ENCODE data around the gene EEFSEC.
A peak's percentile ranks its signal among the peaks of the same experiment; 100 is the strongest.

The EEFSEC gene

GRCh38 chr3:128217702-128218547 is 64.6 kb downstream of the EEFSEC start:
- DNase-seq (ENCODE audit: low spot score): peak; percentile 53

- DNase-seq (ENCODE audit: low spot score): peak; percentile 26
These were observed 65.4 kb downstream of the EEFSEC start for GRCh38 chr3:128218548-128219257.

GRCh38 chr3:128221328-128221727 is 68.0 kb downstream of the EEFSEC start:
- no peak for DNase-seq (ENCODE audit: low spot score)

- DNase-seq (ENCODE audit: low spot score): no peak
These were observed 69.6 kb downstream of the EEFSEC start for GRCh38 chr3:128222796-128223385.

- no peak for DNase-seq (ENCODE audit: low spot score)
These were observed 73.0 kb downstream of the EEFSEC start for GRCh38 chr3:128226186-128226725.

GRCh38 chr3:128226795-128227395 is 73.6 kb downstream of the EEFSEC start:
- peak; percentile 30 for DNase-seq (ENCODE audit: low spot score)

GRCh38 chr3:128227507-128227906 is 74.2 kb downstream of the EEFSEC start:
- no peak for DNase-seq (ENCODE audit: low spot score)

- no peak for DNase-seq (ENCODE audit: low spot score)
These were observed 75.2 kb downstream of the EEFSEC start for GRCh38 chr3:128228366-128228910.

- DNase-seq (ENCODE audit: low spot score): no peak
These were observed 76.0 kb downstream of the EEFSEC start for GRCh38 chr3:128229106-128229857.

GRCh38 chr3:128231606-128232005 is 78.3 kb downstream of the EEFSEC start:
- no peak for DNase-seq (ENCODE audit: low spot score)

- DNase-seq (ENCODE audit: low spot score): no peak
These were observed 79.3 kb downstream of the EEFSEC start for GRCh38 chr3:128232376-128233178.

- DNase-seq (ENCODE audit: low spot score): no peak
These were observed 82.1 kb downstream of the EEFSEC start for GRCh38 chr3:128235207-128235926.

- DNase-seq (ENCODE audit: low spot score): no peak
These were observed 83.4 kb downstream of the EEFSEC start for GRCh38 chr3:128236657-128237056.

GRCh38 chr3:128237348-128238183 is 84.3 kb downstream of the EEFSEC start:
- DNase-seq (ENCODE audit: low spot score): no peak

- DNase-seq (ENCODE audit: low spot score): no peak
These were observed 84.9 kb downstream of the EEFSEC start for GRCh38 chr3:128238184-128238489.

GRCh38 chr3:128239304-128239703 is 86.0 kb downstream of the EEFSEC start:
- DNase-seq (ENCODE audit: low spot score): no peak

- no peak for DNase-seq (ENCODE audit: low spot score)
These were observed 87.0 kb downstream of the EEFSEC start for GRCh38 chr3:128240232-128240631.

GRCh38 chr3:128241741-128242140 is 88.5 kb downstream of the EEFSEC start:
- DNase-seq (ENCODE audit: low spot score): no peak

Measured in COLO829 (cell line).